K562 (cell line): ENCODE data around the gene PRKACA. TPM values are rescaled to one million over a fixed set of nuclear protein-coding genes. Genes with fewer than 3 reads are reported as not detected.

Source experiments
- CCNT2 ChIP-seq: IDR thresholded peaks from 2 replicates; pipeline ENCODE4 v1.6.1; 2011; ENCODE audit warnings: borderline replicate concordance, low read depth, mild to moderate bottlenecking, moderate library complexity, mixed read lengths, low read length; ENCODE audit not compliant: insufficient read length; ENCODE audit errors: extremely low read depth
- DPF2 ChIP-seq: fragments of 450-650 bp; IDR thresholded peaks from 2 replicates; pipeline ENCODE4 v1.6.1; 2016
- ETV5 ChIP-seq: sonication (generic); formaldehyde crosslinking; IDR thresholded peaks from 2 replicates; pipeline ENCODE4 v1.4.0; 2020; ENCODE audit warnings: low read depth, mild to moderate bottlenecking, missing genetic modification reagents
- ETV6 ChIP-seq, 3 experiments: fragments of 150-350 bp in 1 of 3; sonication (generic) in 1 of 3; formaldehyde crosslinking in 1 of 3; IDR thresholded peaks; 2 replicates each; pipeline versions ENCODE4 v1.6.1 to v1.8.0; 2014 to 2022; ENCODE audit warnings: borderline replicate concordance in 2 of 3, low read depth in 2 of 3, antibody characterized with exemption in 1 of 3, low read length in 1 of 3, mild to moderate bottlenecking in 1 of 3, missing genetic modification reagents in 1 of 3
- FOXA1 ChIP-seq: fragments of 450-650 bp; IDR thresholded peaks from 2 replicates; pipeline ENCODE4 v1.6.1; 2016; ENCODE audit warnings: mild to moderate bottlenecking, borderline replicate concordance
- HEY1 ChIP-seq: fragments of 250-450 bp; sonication (Bioruptor Pico); IDR thresholded peaks from 2 replicates; pipeline ENCODE4 v1.5.0; 2020; ENCODE audit warnings: mild to moderate bottlenecking, moderate library complexity, borderline replicate concordance
- HMG20B ChIP-seq: fragments of 250-450 bp; sonication (Bioruptor Pico); IDR thresholded peaks from 2 replicates; pipeline ENCODE4 v1.5.0; 2021; ENCODE audit warnings: mild to moderate bottlenecking
- HNRNPH1 ChIP-seq: fragments of 200-400 bp; formaldehyde crosslinking; optimal IDR thresholded peaks from 2 replicates; pipeline ENCODE3; 2017; ENCODE audit warnings: low read depth, mild to moderate bottlenecking, low read length, moderate library complexity
- JUNB ChIP-seq: fragments of 450-650 bp; formaldehyde crosslinking; conservative IDR thresholded peaks from 2 replicates; pipeline ENCODE4 v1.4.0; 2020; ENCODE audit warnings: mild to moderate bottlenecking
- KDM5B ChIP-seq: fragments of 200-600 bp; sonication (generic); IDR thresholded peaks from 2 replicates; pipeline ENCODE4 v1.6.1; 2012; ENCODE audit warnings: low read depth, mild to moderate bottlenecking, moderate library complexity, low read length, control low read depth, inconsistent platforms; ENCODE audit not compliant: insufficient replicate concordance
- MTA2 ChIP-seq: fragments of 450-650 bp; IDR thresholded peaks from 2 replicates; pipeline ENCODE4 v1.6.1; 2016; ENCODE audit warnings: low read depth
- PHB2 ChIP-seq: fragments of 450-650 bp; IDR thresholded peaks from 2 replicates; pipeline ENCODE4 v1.6.1; 2017; ENCODE audit warnings: low read depth
- POLR2A ChIP-seq: fragments of 450-650 bp; conservative IDR thresholded peaks from 2 replicates; pipeline ENCODE4 v1.6.1; 2016
- RBM39 ChIP-seq: fragments of 200-400 bp; formaldehyde crosslinking; optimal IDR thresholded peaks from 2 replicates; pipeline ENCODE3; 2018; ENCODE audit warnings: low read depth, low read length
- RUNX1 ChIP-seq: sonication (generic); IDR thresholded peaks from 2 replicates; pipeline ENCODE4 v1.6.1; 2016; ENCODE audit warnings: antibody characterized with exemption, low read depth
- SETDB1 ChIP-seq: IDR thresholded peaks from one replicate; pipeline ENCODE4 v1.6.1; 2012; ENCODE audit warnings: low read length, control low read depth, inconsistent platforms
- SLC30A9 ChIP-seq: fragments of 250-450 bp; sonication (Bioruptor Pico); IDR thresholded peaks from 2 replicates; pipeline ENCODE4 v1.8.0; 2022; ENCODE audit warnings: mild to moderate bottlenecking, moderate library complexity
- SREBF2 ChIP-seq: sonication (generic); formaldehyde crosslinking; IDR thresholded peaks from 2 replicates; pipeline ENCODE4 v1.4.0; 2020; ENCODE audit warnings: mild to moderate bottlenecking, missing genetic modification reagents
- SRSF1 ChIP-seq: fragments of 200-400 bp; formaldehyde crosslinking; IDR thresholded peaks from 2 replicates; pipeline ENCODE4 v1.6.1; 2017; ENCODE audit warnings: mild to moderate bottlenecking, low read depth, low read length, moderate library complexity
- TAF9B ChIP-seq: fragments of 450-650 bp; IDR thresholded peaks from 2 replicates; pipeline ENCODE4 v1.6.1; 2018; ENCODE audit warnings: mild to moderate bottlenecking; ENCODE audit not compliant: partially characterized antibody
- U2AF2 ChIP-seq: fragments of 200-400 bp; formaldehyde crosslinking; optimal IDR thresholded peaks from 2 replicates; pipeline ENCODE3; 2017; ENCODE audit warnings: low read depth, mild to moderate bottlenecking, low read length
- XRCC4 ChIP-seq: IDR thresholded peaks from one replicate; pipeline ENCODE4 v1.6.1; 2011; ENCODE audit not compliant: insufficient read depth, insufficient read length; ENCODE audit errors: extremely low read depth
- ZBTB7A ChIP-seq: IDR thresholded peaks from 2 replicates; pipeline ENCODE4 v1.6.1; 2011; ENCODE audit warnings: low read depth, mild to moderate bottlenecking, low read length, moderate library complexity, borderline replicate concordance; ENCODE audit not compliant: control insufficient read depth
- ZSCAN32 ChIP-seq: fragments of 450-650 bp; formaldehyde crosslinking; IDR thresholded peaks from 2 replicates; pipeline ENCODE4 v1.4.0; 2020; ENCODE audit warnings: mild to moderate bottlenecking, moderate library complexity
- polyA plus RNA-seq, 8 experiments: library from polyadenylated mRNA; depleted of rRNA in 4 of 8; stranded (reverse) in 5 of 8; unstranded in 3 of 8; fragments of >200 nt; fragmentation: Nextera tagmentation in 2 of 8; fragmentation: Illumina TruSeq in 1 of 8; extraction: Ambion mirVana in 2 of 8; extraction: Trizol in 1 of 8; gene quantifications; 2 replicates each; pipeline versions ENCODE4 v1.2.1 to v1.2.3, GENCODE V29; 2011 to 2014; ENCODE audit warnings: inconsistent platforms in 1 of 8, missing spikeins in 1 of 8
- total RNA-seq, 7 experiments: library from RNA; depleted of rRNA in 6 of 7; stranded (reverse); fragments of >200 nt in 6 of 7; fragmentation: Illumina TruSeq in 2 of 7; extraction: Trizol in 2 of 7; gene quantifications; 2 replicates each; pipeline versions ENCODE4 v1.2.1 to v1.2.3, GENCODE V29; 2011 to 2021; ENCODE audit warnings: low replicate concordance in 1 of 7
- TF ChIP-seq, protein P1 (sequence below): fragments of 200-800 bp; sonication (Bioruptor generic); IDR thresholded peaks from 2 replicates; pipeline ENCODE4 v1.6.1; 2016; ENCODE audit warnings: missing genetic modification characterization, missing compliant biosample characterization

Gene PRKACA
- total and polyA plus RNA-seq, 9 of the 15 experiments (the other 6 are each of a cell fraction or from before 2014, with no cell fraction given): 1.2 to 63.1 (median 13.0) TPM

DNA sequence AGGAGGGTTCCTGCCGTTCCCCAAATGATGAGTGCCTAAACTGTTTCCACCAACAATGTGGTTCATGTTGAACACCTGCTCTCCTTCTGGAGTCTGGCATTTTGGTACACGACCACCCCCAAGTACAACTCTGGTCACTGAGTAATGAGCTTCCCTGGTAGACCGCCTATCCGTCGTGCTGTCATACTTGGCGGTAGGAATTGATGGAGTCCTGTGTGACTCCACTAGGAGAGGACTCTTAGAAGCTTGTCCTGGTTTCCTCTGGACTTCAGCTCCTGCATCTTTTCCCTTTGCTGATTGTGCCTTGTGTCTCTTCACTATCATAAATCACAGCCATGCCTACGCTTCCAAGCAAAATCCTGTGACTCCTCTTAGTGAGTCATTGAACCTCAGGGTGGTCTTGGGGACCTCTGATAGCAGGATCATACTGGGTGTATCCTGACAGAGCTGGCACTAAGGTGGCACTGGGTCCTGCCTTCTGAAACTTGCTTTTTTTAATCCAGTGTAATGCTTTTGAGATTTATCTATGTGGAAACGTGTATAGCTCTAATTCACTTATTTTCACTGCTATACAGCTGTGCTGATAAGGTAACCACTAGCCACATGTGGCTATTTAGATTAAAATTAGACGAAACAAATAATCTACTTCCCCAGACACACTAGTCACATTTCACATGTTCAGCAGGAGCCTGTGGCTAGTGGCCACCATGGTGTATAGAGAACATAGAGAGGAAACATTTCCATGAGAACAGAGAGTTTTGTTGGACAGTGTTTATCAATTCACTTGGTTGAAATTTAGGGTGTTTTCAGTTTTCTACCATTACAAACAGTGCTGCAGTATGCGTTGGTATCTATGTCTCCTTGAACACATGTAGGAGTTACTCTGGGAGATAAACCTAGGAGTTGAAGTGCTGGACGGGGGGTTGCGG lies 25.0 kb upstream of the PRKACA start (continued):
- TF ChIP-seq RUNX1 (no peak), XRCC4 (no peak), ETV5 (CRISPR knock-in tag) (no peak; the same call in 1 of the 2 replicates), JUNB (CRISPR knock-in tag) (no peak), RBM39 (no peak), HMG20B (no peak), PHB2 (peak; percentile 75; the same call in 1 of the 2 replicates), POLR2A (no peak), SREBF2 (CRISPR knock-in tag) (no peak), ZSCAN32 (no peak), SLC30A9 (CRISPR knock-in tag) (no peak), HEY1 (CRISPR knock-in tag) (no peak), DPF2 (peak; percentile 89), KDM5B (no peak), ZBTB7A (no peak), SRSF1 (no peak), U2AF2 (no peak), TAF9B (no peak), CCNT2 (peak; percentile 80), FOXA1 (no peak), MTA2 (peak; percentile 89), SETDB1 (no peak), HNRNPH1 (no peak), ETV6 (IDR thresholded peaks at IDR 0.05; ENCODE audit: borderline replicate concordance in 1 of 2, low read depth in 2 of 2, low read length in 1 of 2) (peak in 1 of 2 experiments; percentile 67; a peak in 1 of 4 replicates), ETV6 (CRISPR knock-in tag; IDR thresholded peaks at IDR 0.05; ENCODE audit: borderline replicate concordance) (no peak)
- TF ChIP-seq, protein P1, sequence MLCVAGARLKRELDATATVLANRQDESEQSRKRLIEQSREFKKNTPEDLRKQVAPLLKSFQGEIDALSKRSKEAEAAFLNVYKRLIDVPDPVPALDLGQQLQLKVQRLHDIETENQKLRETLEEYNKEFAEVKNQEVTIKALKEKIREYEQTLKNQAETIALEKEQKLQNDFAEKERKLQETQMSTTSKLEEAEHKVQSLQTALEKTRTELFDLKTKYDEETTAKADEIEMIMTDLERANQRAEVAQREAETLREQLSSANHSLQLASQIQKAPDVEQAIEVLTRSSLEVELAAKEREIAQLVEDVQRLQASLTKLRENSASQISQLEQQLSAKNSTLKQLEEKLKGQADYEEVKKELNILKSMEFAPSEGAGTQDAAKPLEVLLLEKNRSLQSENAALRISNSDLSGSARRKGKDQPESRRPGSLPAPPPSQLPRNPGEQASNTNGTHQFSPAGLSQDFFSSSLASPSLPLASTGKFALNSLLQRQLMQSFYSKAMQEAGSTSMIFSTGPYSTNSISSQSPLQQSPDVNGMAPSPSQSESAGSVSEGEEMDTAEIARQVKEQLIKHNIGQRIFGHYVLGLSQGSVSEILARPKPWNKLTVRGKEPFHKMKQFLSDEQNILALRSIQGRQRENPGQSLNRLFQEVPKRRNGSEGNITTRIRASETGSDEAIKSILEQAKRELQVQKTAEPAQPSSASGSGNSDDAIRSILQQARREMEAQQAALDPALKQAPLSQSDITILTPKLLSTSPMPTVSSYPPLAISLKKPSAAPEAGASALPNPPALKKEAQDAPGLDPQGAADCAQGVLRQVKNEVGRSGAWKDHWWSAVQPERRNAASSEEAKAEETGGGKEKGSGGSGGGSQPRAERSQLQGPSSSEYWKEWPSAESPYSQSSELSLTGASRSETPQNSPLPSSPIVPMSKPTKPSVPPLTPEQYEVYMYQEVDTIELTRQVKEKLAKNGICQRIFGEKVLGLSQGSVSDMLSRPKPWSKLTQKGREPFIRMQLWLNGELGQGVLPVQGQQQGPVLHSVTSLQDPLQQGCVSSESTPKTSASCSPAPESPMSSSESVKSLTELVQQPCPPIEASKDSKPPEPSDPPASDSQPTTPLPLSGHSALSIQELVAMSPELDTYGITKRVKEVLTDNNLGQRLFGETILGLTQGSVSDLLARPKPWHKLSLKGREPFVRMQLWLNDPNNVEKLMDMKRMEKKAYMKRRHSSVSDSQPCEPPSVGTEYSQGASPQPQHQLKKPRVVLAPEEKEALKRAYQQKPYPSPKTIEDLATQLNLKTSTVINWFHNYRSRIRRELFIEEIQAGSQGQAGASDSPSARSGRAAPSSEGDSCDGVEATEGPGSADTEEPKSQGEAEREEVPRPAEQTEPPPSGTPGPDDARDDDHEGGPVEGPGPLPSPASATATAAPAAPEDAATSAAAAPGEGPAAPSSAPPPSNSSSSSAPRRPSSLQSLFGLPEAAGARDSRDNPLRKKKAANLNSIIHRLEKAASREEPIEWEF (CRISPR knock-in tag): peak; percentile 64; the same call in 1 of the 2 replicates
